Keratinocyte (primary cell): ENCODE measurements around the gene GNAT3. TPM values are rescaled to one million over a fixed set of nuclear protein-coding genes. Genes with fewer than 3 reads are reported as not detected.

Source experiments
- DNase-seq: peaks from one replicate; pipeline ENCODE4 v3.0.0-alpha.2; 2011; ENCODE audit warnings: low read depth, missing footprints, low spot score
- FAIRE-seq: peaks from 2 replicates; lab custom pipeline; 2011; peaks lifted over from hg19 to GRCh38; lab: Jason Lieb, UNC
- H2AFZ ChIP-seq: 2 replicates; pipeline ENCODE4 v1.6.0; 2012; ENCODE audit warnings: low read length, control low read depth, inconsistent platforms; ENCODE audit not compliant: control insufficient read depth
- H3K27ac ChIP-seq: 2 replicates; pipeline ENCODE4 v1.5.1; 2011; ENCODE audit warnings: low read length; ENCODE audit not compliant: control insufficient read depth, insufficient read depth
- H3K27me3 ChIP-seq: 3 replicates; pipeline ENCODE4 v1.6.0; 2011; ENCODE audit warnings: low read length; ENCODE audit not compliant: control insufficient read depth, insufficient read depth; ENCODE audit errors: extremely low read depth
- H3K36me3 ChIP-seq, 2 experiments: 2 replicates in 1 of 2; 3 replicates in 1 of 2; pipeline ENCODE4 v1.5.1; 2011; ENCODE audit warnings: low read length in 2 of 2, mild to moderate bottlenecking in 1 of 2; ENCODE audit not compliant: control insufficient read depth in 2 of 2, insufficient read depth in 2 of 2; ENCODE audit errors: extremely low read depth in 1 of 2
- H3K4me1 ChIP-seq: 3 replicates; pipeline ENCODE4 v1.5.1; 2011; ENCODE audit warnings: low read length; ENCODE audit not compliant: control insufficient read depth, insufficient read depth; ENCODE audit errors: extremely low read depth
- H3K4me2 ChIP-seq: 3 replicates; pipeline ENCODE4 v1.6.0; 2011; ENCODE audit warnings: low read depth, low read length; ENCODE audit not compliant: control insufficient read depth, insufficient read depth; ENCODE audit errors: extremely low read depth
- H3K4me3 ChIP-seq, 3 experiments: fragments of 200-600 bp in 1 of 3; sonication (generic) in 1 of 3; 2 replicates in 2 of 3; 3 replicates in 1 of 3; pipeline ENCODE4 v1.5.1; 2011 to 2016; ENCODE audit warnings: low read length in 3 of 3, mild to moderate bottlenecking in 3 of 3, control low read depth in 2 of 3, inconsistent platforms in 1 of 3, low read depth in 1 of 3, mixed read lengths in 1 of 3, mixed run types in 1 of 3, moderate library complexity in 1 of 3; ENCODE audit not compliant: control insufficient read depth in 2 of 3, insufficient read depth in 2 of 3; ENCODE audit errors: extremely low read depth in 1 of 3
- H3K79me2 ChIP-seq: 2 replicates; pipeline ENCODE4 v1.6.0; 2012; ENCODE audit warnings: low read length; ENCODE audit not compliant: control insufficient read depth, insufficient read depth
- H3K9ac ChIP-seq: 3 replicates; pipeline ENCODE4 v1.6.0; 2011; ENCODE audit warnings: low read length; ENCODE audit not compliant: control insufficient read depth, insufficient read depth; ENCODE audit errors: extremely low read depth
- H3K9me1 ChIP-seq: 3 replicates; pipeline ENCODE4 v1.6.0; 2011; ENCODE audit warnings: low read length; ENCODE audit not compliant: control insufficient read depth, insufficient read depth; ENCODE audit errors: extremely low read depth
- H3K9me3 ChIP-seq: 2 replicates; pipeline ENCODE4 v1.5.1; 2012; ENCODE audit warnings: low read depth, low read length; ENCODE audit not compliant: control insufficient read depth
- H4K20me1 ChIP-seq: 3 replicates; pipeline ENCODE4 v1.6.0; 2011; ENCODE audit warnings: low read length; ENCODE audit not compliant: control insufficient read depth, insufficient read depth; ENCODE audit errors: extremely low read depth
- CTCF ChIP-seq, 3 experiments: IDR thresholded peaks in 1 of 3; conservative IDR thresholded peaks in 1 of 3; optimal IDR thresholded peaks in 1 of 3; 2 replicates in 2 of 3; 3 replicates in 1 of 3; pipeline versions ENCODE3 to v1.5.1; 2011; ENCODE audit warnings: low read length in 3 of 3, mild to moderate bottlenecking in 3 of 3, moderate library complexity in 2 of 3, control low read depth in 1 of 3, inconsistent platforms in 1 of 3; ENCODE audit not compliant: insufficient read depth in 2 of 3; ENCODE audit errors: extremely low read depth in 1 of 3
- EZH2 ChIP-seq: IDR thresholded peaks from one replicate; pipeline ENCODE4 v1.6.1; 2012; ENCODE audit warnings: inconsistent platforms, mild to moderate bottlenecking, low read length, moderate library complexity
- dilution Hi-C: fragments of 300-500 bp; cut with MboI; formaldehyde crosslinking; loops from one replicate; pipeline ENCODE4 v1.7.0; 2020; ENCODE audit warnings: low sequenced_read_pairs; ENCODE audit not compliant: extremely low pct_ligation_motif_present
- polyA plus RNA-seq, 5 experiments: library from polyadenylated mRNA; depleted of rRNA in 3 of 5; stranded (reverse) in 3 of 5; stranded (forward) in 1 of 5; unstranded in 1 of 5; fragments of >200 nt; gene quantifications; 1 replicate in 1 of 5; 2 replicates in 3 of 5; 3 replicates in 1 of 5; pipeline versions ENCODE4 v1.2.1 to v1.2.3, GENCODE V29; 2011 to 2012; ENCODE audit warnings: missing spikeins in 2 of 5, low read depth in 1 of 5, low replicate concordance in 1 of 5

Gene GNAT3
- polyA plus RNA-seq, 1 donor (not counting 4 experiments of a cell fraction or from before 2014, with no cell fraction given) = not detected

- Histone ChIP-seq H2AFZ (no peak overlapping the region), H3K4me3 (no peak overlapping the region), H3K36me3 (no peaks in the 10 kb centered on the region), H3K9ac (no peak overlapping the region), H3K9me3 (no peaks in the 10 kb centered on the region), H3K4me2 (no peak overlapping the region), H3K9me1 (no peaks in the 10 kb centered on the region), H3K27ac (no peak overlapping the region), H3K27me3 (no peaks in the 10 kb centered on the region), H4K20me1 (no peaks in the 10 kb centered on the region), H3K4me1 (no peaks in the 10 kb centered on the region), H3K79me2 (no peaks in the 10 kb centered on the region)
- dilution Hi-C loops = no loop called here
- no peak for DNase-seq
- TF ChIP-seq EZH2 (no peak), CTCF (optimal IDR thresholded peaks at IDR 0.05 in 1 of 3, IDR thresholded peaks at IDR 0.05 in 1 of 3, conservative IDR thresholded peaks at IDR 0.05 in 1 of 3; ENCODE audit: extremely low read depth in 1 of 3, insufficient read depth in 2 of 3, low read length in 3 of 3) (no peak)
- FAIRE-seq = no peak
These were observed 52.8 kb downstream of the GNAT3 start for GRCh38 chr7:80458822-80459725.

GRCh38 chr7:80453699-80454340 is 58.0 kb downstream of the GNAT3 start:
- Histone ChIP-seq H3K4me1 (peaks cover 4% of the 10 kb centered on the region), H3K9me3 (no peaks in the 10 kb centered on the region), H3K79me2 (no peaks in the 10 kb centered on the region), H3K9me1 (no peaks in the 10 kb centered on the region), H3K4me2 (no peak overlapping the region), H3K27me3 (no peaks in the 10 kb centered on the region), H3K27ac (no peak overlapping the region), H3K36me3 (no peaks in the 10 kb centered on the region), H2AFZ (no peak overlapping the region), H3K9ac (no peak overlapping the region), H4K20me1 (no peaks in the 10 kb centered on the region), H3K4me3 (no peak overlapping the region)
- DNase-seq (no peak), FAIRE-seq (no peak)
- TF ChIP-seq CTCF (optimal IDR thresholded peaks at IDR 0.05 in 1 of 3, IDR thresholded peaks at IDR 0.05 in 1 of 3, conservative IDR thresholded peaks at IDR 0.05 in 1 of 3; ENCODE audit: extremely low read depth in 1 of 3, insufficient read depth in 2 of 3, low read length in 3 of 3) (peak in 2 of 3 experiments; percentile 11 to 32), EZH2 (no peak)
- dilution Hi-C loops = no loop called here
